Measurements from ENCODE around the gene MAML3.

MAML3 gene

DNA sequence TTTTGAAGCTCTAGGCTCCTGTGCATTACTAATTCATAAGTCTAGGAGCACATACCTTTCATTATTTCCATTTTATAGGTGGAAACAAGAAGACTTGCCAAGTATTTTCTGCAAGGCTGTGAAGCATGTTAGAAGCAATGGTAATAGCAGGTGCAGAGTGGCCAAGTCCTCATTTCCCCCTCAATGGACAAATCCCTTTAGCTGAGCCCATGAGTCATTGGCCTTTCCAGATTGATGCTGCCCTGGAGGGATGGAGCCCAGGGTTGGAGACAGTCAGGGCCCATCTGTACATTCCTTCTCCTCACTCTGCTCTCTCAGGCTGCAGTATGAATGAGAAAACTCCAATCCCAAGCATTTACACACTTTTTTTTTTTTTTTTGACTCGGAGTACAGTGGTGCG is 481.8 kb downstream of the MAML3 start:
- DNase-seq, result no peak

DNA sequence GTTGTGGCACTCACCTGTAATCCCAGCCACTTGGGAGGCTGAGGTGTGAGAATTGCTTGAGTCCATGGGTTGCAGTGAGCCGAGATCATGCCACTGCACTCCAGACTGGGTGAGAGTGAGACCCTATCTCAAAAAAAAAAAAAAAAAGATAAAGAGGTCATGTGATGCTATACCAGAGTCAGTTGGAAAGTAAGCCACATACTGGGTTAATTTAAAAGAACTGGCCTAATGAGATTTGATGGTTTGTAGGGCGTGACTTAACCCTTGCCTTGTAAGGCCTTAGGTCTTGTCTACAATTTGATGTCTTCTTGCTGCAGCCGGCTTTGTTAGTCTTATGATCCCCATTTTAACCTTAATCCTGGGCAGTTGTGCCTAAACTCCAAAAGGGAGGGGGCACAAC is 483.2 kb downstream of the MAML3 start:
- no peak for DNase-seq

DNA sequence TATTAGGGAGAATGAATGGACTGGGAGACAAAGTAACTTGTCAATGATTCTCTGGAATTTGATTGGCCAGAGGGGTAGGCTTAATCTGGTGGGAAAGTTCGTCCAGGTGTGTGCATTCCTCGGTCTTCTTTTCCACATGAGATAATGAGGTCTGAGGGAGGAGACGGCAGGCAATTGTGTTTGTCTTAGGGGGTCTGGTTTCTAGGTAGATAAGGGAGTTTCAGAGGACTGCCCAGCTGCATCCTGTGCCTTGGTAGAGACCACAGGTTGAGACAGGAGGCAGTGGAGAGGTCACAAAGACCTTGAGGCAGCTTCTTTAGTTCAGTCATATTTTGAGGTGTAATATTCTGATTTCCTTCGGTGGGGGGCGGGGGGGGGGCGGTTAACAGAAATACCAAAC is 484.1 kb downstream of the MAML3 start:
- no peak for DNase-seq

DNA sequence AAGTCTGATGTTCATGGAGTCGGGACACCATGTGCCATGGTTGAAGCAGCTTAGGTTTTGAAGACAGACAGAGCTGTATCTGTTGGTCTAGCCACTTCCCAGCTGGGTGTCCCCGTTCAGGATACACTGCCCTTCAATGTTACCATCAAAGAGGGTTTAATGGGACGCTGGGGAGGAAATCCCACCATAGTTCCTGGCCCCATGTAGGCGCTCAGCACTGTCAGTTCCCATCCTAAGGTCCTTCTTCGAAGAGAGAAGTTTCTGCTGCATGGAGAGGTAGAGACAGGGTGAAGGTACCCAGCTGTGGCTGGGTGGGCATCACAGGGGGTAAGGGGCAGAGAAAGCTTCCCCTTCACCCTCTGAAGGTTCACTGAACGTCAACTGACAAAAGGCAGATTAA is 484.6 kb downstream of the MAML3 start:
- no peak for DNase-seq

DNA sequence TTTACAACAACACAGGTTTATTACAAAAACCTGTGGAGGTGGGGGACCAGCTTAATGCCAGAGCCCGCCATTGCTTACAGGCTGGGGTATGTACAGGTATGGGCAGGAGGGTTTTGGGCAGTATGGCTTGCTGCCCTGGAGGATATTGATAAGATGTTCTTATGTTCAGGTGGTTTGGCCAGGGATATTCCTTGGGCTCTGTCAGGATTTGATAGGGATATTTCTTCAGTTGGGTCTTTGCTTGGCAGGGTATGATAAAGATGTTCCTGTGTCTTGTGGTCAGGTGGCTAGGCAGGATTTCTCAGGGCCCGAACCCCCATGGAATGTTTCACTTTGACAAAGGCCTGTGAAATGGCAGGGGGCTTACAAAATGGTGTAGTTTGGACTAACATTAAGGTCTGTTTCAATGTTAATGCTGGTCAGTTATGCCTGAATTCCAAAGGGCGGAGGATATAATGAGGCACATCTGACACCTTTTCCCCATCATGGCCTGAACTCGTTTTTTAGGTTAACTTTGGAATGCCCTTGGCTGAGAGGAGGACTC is 485.3 kb downstream of the MAML3 start:
- no peak for DNase-seq

DNA sequence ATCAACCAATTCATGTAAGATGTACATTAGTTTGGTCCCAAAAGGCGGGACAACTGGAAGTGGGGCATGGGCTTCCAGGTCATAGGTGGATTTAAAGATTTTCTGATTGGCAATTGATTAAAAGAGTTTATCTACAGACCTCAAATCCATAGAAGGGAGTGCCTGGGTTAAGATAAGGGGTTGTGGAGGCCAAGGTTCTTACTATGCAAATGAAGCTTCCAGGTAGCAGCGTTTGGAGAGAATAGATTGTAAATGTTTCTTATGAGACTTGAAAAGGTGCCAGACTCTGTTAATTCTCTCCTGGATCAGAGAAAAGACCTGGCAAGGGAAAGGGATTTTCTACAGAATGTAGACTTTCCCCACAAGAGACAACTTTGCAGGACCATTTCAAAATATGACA is 485.9 kb downstream of the MAML3 start:
- no peak for DNase-seq

All from fibroblast of skin of right biceps (primary cell).